HepG2 (cell line): ENCODE data around the gene GSK3B. TPM values are rescaled to one million over a fixed set of nuclear protein-coding genes. Genes with fewer than 3 reads are reported as not detected.
A peak's percentile ranks its signal among the peaks of the same experiment; 100 is the strongest.
"Not testable (repeated sequence)": the region's sequence is repeated elsewhere in the genome, so short reads cannot be mapped to it uniquely, and the experiment has no call there.

Experiments
- ATAC-seq: fragments of 200-7000 bp; cut with Tn5 transposase; 3 replicates; pipeline ENCODE4 v1.9.1; 2020; ENCODE audit warnings: mild to moderate bottlenecking, moderate library complexity
- BruUV-seq: library from RNA; stranded (reverse); fragments of 400-500 nt; replicated peaks from 2 replicates; lab custom pipeline; 2021; lab: Mats Ljungman, UMichigan
- CTCF ChIA-PET: fragments of 300-600 bp; formaldehyde crosslinking; extraction: SDS; loops from one replicate; lab custom pipeline; 2021; ENCODE audit warnings: low total read pairs, inconsistent platforms, low intra/inter-chr PET ratio; lab: Yijun Ruan, JAX
- POLR2A ChIA-PET: fragments of 350-600 bp; sonication (Branson Sonifier 250); formaldehyde crosslinking; loops from one replicate; lab custom pipeline; 2020; ENCODE audit warnings: antibody characterized with exemption, inconsistent platforms; lab: Yijun Ruan, JAX
- DNase-seq: peaks from one replicate; pipeline ENCODE4 v3.0.0-alpha.2; 2015; ENCODE audit warnings: low spot score
- FAIRE-seq: peaks from 3 replicates; lab custom pipeline; 2011; peaks lifted over from hg19 to GRCh38; lab: Jason Lieb, UNC
- H2AFZ ChIP-seq: one replicate; pipeline ENCODE4 v1.6.1; 2011; ENCODE audit warnings: low read length, inconsistent platforms
- H3K27ac ChIP-seq: fragments of 300-600 bp; 3 replicates; pipeline ENCODE4 v1.8.0; 2011; ENCODE audit warnings: mixed run types, mild to moderate bottlenecking, mixed read lengths, low read length, inconsistent platforms; ENCODE audit not compliant: insufficient read depth; ENCODE audit errors: extremely low read length
- H3K27me3 ChIP-seq, 2 experiments: fragments of 200-600 bp in 1 of 2; 2 replicates in 1 of 2; 3 replicates in 1 of 2; pipeline versions ENCODE4 v1.6.0 to v1.8.0; 2011; ENCODE audit warnings: low read length in 2 of 2, mild to moderate bottlenecking in 2 of 2, moderate library complexity in 2 of 2, inconsistent platforms in 1 of 2; ENCODE audit not compliant: insufficient read depth in 2 of 2, control insufficient read depth in 1 of 2
- H3K36me3 ChIP-seq, 2 experiments: fragments of 200-600 bp in 1 of 2; replicated peaks in 1 of 2; 2 replicates in 1 of 2; 3 replicates in 1 of 2; pipeline versions ENCODE4 v1.5.1 to v1.8.0; 2011; ENCODE audit warnings: low read length in 2 of 2, inconsistent platforms in 1 of 2; ENCODE audit not compliant: insufficient read depth in 2 of 2, control insufficient read depth in 1 of 2
- H3K4me1 ChIP-seq: 2 replicates; pipeline ENCODE4 v1.5.1; 2012; ENCODE audit warnings: low read length, inconsistent platforms; ENCODE audit not compliant: insufficient read depth
- H3K4me2 ChIP-seq: 2 replicates; pipeline ENCODE4 v1.6.0; 2011; ENCODE audit warnings: low read depth, low read length, inconsistent platforms
- H3K4me3 ChIP-seq, 3 experiments: fragments of 200-600 bp in 1 of 3; sonication (generic), shearing (Covaris generic) in 1 of 3; replicated peaks in 1 of 3; 2 replicates each; pipeline ENCODE4 v1.5.1; 2011 to 2016; ENCODE audit warnings: low read length in 3 of 3, inconsistent platforms in 2 of 3, low read depth in 2 of 3, mild to moderate bottlenecking in 2 of 3, control low read depth in 1 of 3, mixed read lengths in 1 of 3; ENCODE audit not compliant: insufficient read depth in 1 of 3
- H3K79me2 ChIP-seq: one replicate; pipeline ENCODE4 v1.6.1; 2011; ENCODE audit warnings: low read length, inconsistent platforms; ENCODE audit not compliant: insufficient read depth
- H3K9ac ChIP-seq: 2 replicates; pipeline ENCODE4 v1.6.0; 2011; ENCODE audit warnings: mild to moderate bottlenecking, low read depth, low read length, inconsistent platforms; ENCODE audit not compliant: insufficient read depth
- H3K9me3 ChIP-seq: 2 replicates; pipeline ENCODE4 v1.5.1; 2012; ENCODE audit warnings: mild to moderate bottlenecking, low read length
- H4K20me1 ChIP-seq: 2 replicates; pipeline ENCODE4 v1.6.0; 2011; ENCODE audit warnings: inconsistent platforms, mild to moderate bottlenecking, low read length, moderate library complexity; ENCODE audit not compliant: insufficient read depth
- ADNP ChIP-seq: sonication (generic); formaldehyde crosslinking; IDR thresholded peaks from 2 replicates; pipeline ENCODE4 v1.4.0; 2020; ENCODE audit warnings: missing genetic modification reagents
- AGO1 ChIP-seq: fragments of 200-400 bp; formaldehyde crosslinking; IDR thresholded peaks from 2 replicates; pipeline ENCODE4 v1.6.1; 2017; ENCODE audit warnings: mild to moderate bottlenecking, low read depth, low read length, moderate library complexity; ENCODE audit not compliant: poor library complexity, severe bottlenecking
- CBX5 ChIP-seq: sonication (generic); formaldehyde crosslinking; IDR thresholded peaks from 2 replicates; pipeline ENCODE4 v1.4.0; 2020; ENCODE audit warnings: missing genetic modification reagents, borderline replicate concordance
- KAT8 ChIP-seq: IDR thresholded peaks from 2 replicates; pipeline ENCODE4 v1.6.1; 2016; ENCODE audit warnings: missing genetic modification reagents, missing compliant biosample characterization
- MED8 ChIP-seq: sonication (generic); formaldehyde crosslinking; IDR thresholded peaks from 2 replicates; pipeline ENCODE4 v1.8.1; 2023; ENCODE audit warnings: mild to moderate bottlenecking, missing genetic modification reagents; ENCODE audit not compliant: insufficient replicate concordance
- PITX1 ChIP-seq: sonication (generic); formaldehyde crosslinking; IDR thresholded peaks from 2 replicates; pipeline ENCODE4 v1.5.1; 2020; ENCODE audit warnings: mild to moderate bottlenecking, missing genetic modification reagents
- SETDB1 ChIP-seq: sonication (generic); formaldehyde crosslinking; IDR thresholded peaks from 2 replicates; pipeline ENCODE4 v1.5.1; 2020; ENCODE audit warnings: missing genetic modification reagents, mild to moderate bottlenecking, borderline replicate concordance
- ZMYM4 ChIP-seq: sonication (generic); formaldehyde crosslinking; IDR thresholded peaks from 2 replicates; pipeline ENCODE4 v1.8.1; 2023; ENCODE audit warnings: mild to moderate bottlenecking, missing genetic modification reagents
- ZNF20 ChIP-seq: sonication (generic); formaldehyde crosslinking; IDR thresholded peaks from 2 replicates; pipeline ENCODE4 v1.4.0; 2020; ENCODE audit warnings: mild to moderate bottlenecking, moderate library complexity, missing genetic modification reagents
- ZNF205 ChIP-seq: IDR thresholded peaks from 2 replicates; pipeline ENCODE4 v1.6.1; 2018; ENCODE audit warnings: missing biosample characterization, missing genetic modification reagents
- ZNF253 ChIP-seq: sonication (generic); formaldehyde crosslinking; IDR thresholded peaks from 2 replicates; pipeline ENCODE4 v1.8.0; 2022; ENCODE audit warnings: mild to moderate bottlenecking, missing genetic modification reagents, borderline replicate concordance
- ZNF543 ChIP-seq: sonication (generic); formaldehyde crosslinking; IDR thresholded peaks from 2 replicates; pipeline ENCODE4 v1.4.0; 2020; ENCODE audit warnings: mild to moderate bottlenecking, missing genetic modification reagents
- ZNF549 ChIP-seq: sonication (generic); formaldehyde crosslinking; IDR thresholded peaks from 2 replicates; pipeline ENCODE4 v1.5.0; 2020; ENCODE audit warnings: missing genetic modification reagents
- WGBS: methylation state at CpG from one replicate; pipeline ENCODE4 v1.1.6; 2017; ENCODE audit warnings: low lambda C conversion rate; 5-methylcytosine and 5-hydroxymethylcytosine counted together
- in situ Hi-C: cut with HindIII; loops from 2 replicates; pipeline ENCODE4 v1.10.0; 2017; ENCODE audit warnings: low pct_unique_long_range_greater_than_20kb; ENCODE audit not compliant: extremely low pct_ligation_motif_present
- intact Hi-C: fragments of 100-400 bp; cut with micrococcal nuclease; formaldehyde crosslinking; loops from one replicate; pipeline ENCODE4 v1.10.0; 2022; ENCODE audit not compliant: unreplicated experiment
- polyA plus RNA-seq, 8 experiments: library from polyadenylated mRNA; depleted of rRNA in 3 of 8; stranded (reverse) in 7 of 8; unstranded in 1 of 8; fragments of >200 nt; fragmentation: Illumina TruSeq in 4 of 8; extraction: Trizol in 4 of 8; gene quantifications; 2 replicates each; pipeline versions ENCODE4 v1.2.1 to v1.2.3, GENCODE V29; 2011 to 2016; ENCODE audit warnings: low read depth in 4 of 8, missing spikeins in 1 of 8, mixed read lengths in 1 of 8; ENCODE audit not compliant: insufficient read depth in 1 of 8
- total RNA-seq, 5 experiments: library from RNA; depleted of rRNA; stranded (reverse); fragments of >200 nt; fragmentation: Illumina TruSeq; extraction: Trizol; gene quantifications; 2 replicates each; pipeline ENCODE4 v1.2.3, GENCODE V29; 2016; ENCODE audit warnings: low read depth in 1 of 5
- TF ChIP-seq, protein P1 (sequence below): sonication (generic); formaldehyde crosslinking; IDR thresholded peaks from 2 replicates; pipeline ENCODE4 v1.4.0; 2020; ENCODE audit warnings: missing genetic modification reagents
- TF ChIP-seq, protein P2 (sequence below): sonication (generic); formaldehyde crosslinking; IDR thresholded peaks from 2 replicates; pipeline ENCODE4 v1.5.0; 2020; ENCODE audit warnings: mild to moderate bottlenecking, missing genetic modification reagents, moderate library complexity
- TF ChIP-seq, protein P3 (sequence below): sonication (generic); formaldehyde crosslinking; IDR thresholded peaks from 2 replicates; pipeline ENCODE4 v1.5.0; 2020; ENCODE audit warnings: mild to moderate bottlenecking, low read depth, missing genetic modification reagents, borderline replicate concordance

Gene GSK3B
- total and polyA plus RNA-seq, 2 of the 13 experiments (the other 11 are each of a cell fraction or from before 2014, with no cell fraction given) = 22.3 to 30.1 TPM

DNA sequence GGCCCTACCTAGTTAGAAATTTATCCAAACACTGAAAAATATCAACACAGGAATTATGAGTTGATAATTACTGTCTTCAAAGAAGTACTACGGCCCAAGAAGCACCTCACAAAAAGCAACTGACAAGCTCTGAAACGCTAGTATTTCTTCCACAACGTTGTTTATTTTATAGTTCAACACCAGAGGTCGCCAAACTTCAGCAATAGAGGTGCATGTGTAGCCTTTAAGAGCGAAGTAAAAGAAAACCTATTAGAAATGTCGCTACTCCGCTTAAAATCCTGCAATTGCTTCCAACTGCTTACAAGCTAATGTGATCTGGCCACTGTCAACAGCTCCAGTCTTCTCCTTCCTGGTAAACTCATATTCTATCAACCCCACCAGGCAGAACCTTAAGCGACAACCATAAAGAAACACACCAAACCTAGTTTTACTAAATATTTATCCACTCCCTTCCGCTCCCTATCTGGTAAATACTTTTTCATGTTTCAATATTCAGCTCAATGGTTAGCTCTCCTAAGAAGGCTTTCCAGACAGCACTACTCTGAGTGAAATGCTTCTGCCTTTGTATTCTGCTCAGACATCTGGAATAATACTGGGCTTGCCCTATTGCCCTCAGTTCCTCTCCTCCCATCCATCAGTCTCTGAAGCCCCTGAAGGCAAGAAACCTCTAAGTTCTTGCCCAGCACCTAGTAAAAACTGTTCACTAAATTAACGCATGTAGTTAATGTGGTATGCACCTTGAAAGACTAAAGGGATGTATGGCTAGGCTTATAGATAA, 202.1 kb downstream of the GSK3B start (continued):
- no peak for TF ChIP-seq ZNF253 (CRISPR knock-in tag)
- TF ChIP-seq ZMYM4 = 0 out of 2 replicates have a peak, but pooled peaks have one; percentile 33
- no peak for TF ChIP-seq SETDB1 (CRISPR knock-in tag)
- TF ChIP-seq AGO1 = no peak
- TF ChIP-seq, protein P1, sequence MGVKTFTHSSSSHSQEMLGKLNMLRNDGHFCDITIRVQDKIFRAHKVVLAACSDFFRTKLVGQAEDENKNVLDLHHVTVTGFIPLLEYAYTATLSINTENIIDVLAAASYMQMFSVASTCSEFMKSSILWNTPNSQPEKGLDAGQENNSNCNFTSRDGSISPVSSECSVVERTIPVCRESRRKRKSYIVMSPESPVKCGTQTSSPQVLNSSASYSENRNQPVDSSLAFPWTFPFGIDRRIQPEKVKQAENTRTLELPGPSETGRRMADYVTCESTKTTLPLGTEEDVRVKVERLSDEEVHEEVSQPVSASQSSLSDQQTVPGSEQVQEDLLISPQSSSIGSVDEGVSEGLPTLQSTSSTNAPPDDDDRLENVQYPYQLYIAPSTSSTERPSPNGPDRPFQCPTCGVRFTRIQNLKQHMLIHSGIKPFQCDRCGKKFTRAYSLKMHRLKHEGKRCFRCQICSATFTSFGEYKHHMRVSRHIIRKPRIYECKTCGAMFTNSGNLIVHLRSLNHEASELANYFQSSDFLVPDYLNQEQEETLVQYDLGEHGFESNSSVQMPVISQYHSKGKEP = no peak
- no peak for TF ChIP-seq ZNF20 (CRISPR knock-in tag)
- TF ChIP-seq ZNF205 (CRISPR knock-in tag) = no peak
- no peak for TF ChIP-seq KAT8
- TF ChIP-seq ZNF543 (CRISPR knock-in tag) = no peak
- TF ChIP-seq ZNF549 (CRISPR knock-in tag) = no peak
- TF ChIP-seq ADNP (CRISPR knock-in tag) = no peak
- TF ChIP-seq PITX1 (CRISPR knock-in tag) = no peak
- TF ChIP-seq CBX5 (CRISPR knock-in tag) = no peak
- TF ChIP-seq, protein P2, sequence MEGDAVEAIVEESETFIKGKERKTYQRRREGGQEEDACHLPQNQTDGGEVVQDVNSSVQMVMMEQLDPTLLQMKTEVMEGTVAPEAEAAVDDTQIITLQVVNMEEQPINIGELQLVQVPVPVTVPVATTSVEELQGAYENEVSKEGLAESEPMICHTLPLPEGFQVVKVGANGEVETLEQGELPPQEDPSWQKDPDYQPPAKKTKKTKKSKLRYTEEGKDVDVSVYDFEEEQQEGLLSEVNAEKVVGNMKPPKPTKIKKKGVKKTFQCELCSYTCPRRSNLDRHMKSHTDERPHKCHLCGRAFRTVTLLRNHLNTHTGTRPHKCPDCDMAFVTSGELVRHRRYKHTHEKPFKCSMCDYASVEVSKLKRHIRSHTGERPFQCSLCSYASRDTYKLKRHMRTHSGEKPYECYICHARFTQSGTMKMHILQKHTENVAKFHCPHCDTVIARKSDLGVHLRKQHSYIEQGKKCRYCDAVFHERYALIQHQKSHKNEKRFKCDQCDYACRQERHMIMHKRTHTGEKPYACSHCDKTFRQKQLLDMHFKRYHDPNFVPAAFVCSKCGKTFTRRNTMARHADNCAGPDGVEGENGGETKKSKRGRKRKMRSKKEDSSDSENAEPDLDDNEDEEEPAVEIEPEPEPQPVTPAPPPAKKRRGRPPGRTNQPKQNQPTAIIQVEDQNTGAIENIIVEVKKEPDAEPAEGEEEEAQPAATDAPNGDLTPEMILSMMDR = peak; percentile 67
- TF ChIP-seq, protein P3, sequence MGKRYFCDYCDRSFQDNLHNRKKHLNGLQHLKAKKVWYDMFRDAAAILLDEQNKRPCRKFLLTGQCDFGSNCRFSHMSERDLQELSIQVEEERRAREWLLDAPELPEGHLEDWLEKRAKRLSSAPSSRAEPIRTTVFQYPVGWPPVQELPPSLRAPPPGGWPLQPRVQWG (CRISPR knock-in tag) = no peak
- no peak for TF ChIP-seq MED8 (CRISPR knock-in tag)

DNA sequence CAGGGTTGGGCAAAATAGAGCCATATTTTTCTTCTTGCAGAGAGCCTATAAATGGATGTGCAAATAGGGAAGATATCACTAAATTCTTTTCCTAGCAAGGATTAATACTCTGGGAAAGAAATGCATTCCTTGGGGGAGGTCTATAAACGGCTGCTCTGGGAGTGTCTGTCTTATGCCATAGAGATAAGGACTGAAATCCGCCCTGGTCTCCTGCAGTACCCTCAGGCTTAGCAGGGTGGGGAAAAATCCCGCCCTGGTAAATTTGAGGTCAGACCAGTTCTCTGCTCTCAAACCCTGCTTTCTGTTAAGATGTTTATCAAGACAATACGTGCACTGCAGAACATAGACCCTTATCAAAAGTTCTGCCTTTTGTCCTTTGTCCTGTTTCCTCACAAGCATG, 205.6 kb downstream of the GSK3B start:
- H2AFZ ChIP-seq, H3K9ac ChIP-seq, intact Hi-C loops, H3K27me3 ChIP-seq, H3K79me2 ChIP-seq, in situ Hi-C loops, ATAC-seq, H3K4me2 ChIP-seq, H3K27ac ChIP-seq, H4K20me1 ChIP-seq, CTCF ChIA-PET, H3K4me1 ChIP-seq, H3K36me3 ChIP-seq, POLR2A ChIA-PET, H3K4me3 ChIP-seq, FAIRE-seq, H3K9me3 ChIP-seq, BruUV-seq, DNase-seq: not testable (repeated sequence)
- WGBS = 90% methylated on average over 4 of the region's 4 CpGs
